Astrocyte (in vitro differentiated cells and primary cell): ENCODE data around the gene THSD7B.

Experiments
- EZH2 ChIP-seq: IDR thresholded peaks from 2 replicates; pipeline ENCODE4 v1.6.1; 2012; ENCODE audit warnings: mild to moderate bottlenecking, low read length, inconsistent platforms; ENCODE audit not compliant: insufficient read depth
- TF ChIP-seq, protein P1 (sequence below): IDR thresholded peaks from 2 replicates; pipeline ENCODE4 v1.5.1; 2011; ENCODE audit warnings: low read depth, mild to moderate bottlenecking, inconsistent platforms, low read length, moderate library complexity; ENCODE audit not compliant: insufficient read depth

DNA sequence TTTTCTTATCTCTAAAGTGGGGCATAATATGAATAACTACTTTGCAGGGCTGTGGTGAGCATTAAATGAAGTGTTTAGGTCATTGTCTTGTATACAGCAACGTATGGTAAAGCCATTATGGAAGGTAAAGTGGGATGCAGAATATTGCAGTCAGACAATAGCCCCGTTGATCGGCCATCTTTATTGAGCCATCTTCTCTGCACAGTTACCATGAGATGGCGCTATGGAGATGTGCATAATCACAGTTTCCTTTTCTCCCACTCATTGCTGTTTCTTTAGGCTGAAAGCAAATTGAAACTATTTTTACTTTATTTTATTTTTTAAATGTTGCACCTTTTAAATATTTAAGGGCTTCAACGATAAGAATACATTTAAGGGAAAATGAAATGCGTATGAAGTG is 108.9 kb downstream of the THSD7B start:
- TF ChIP-seq, protein P1, sequence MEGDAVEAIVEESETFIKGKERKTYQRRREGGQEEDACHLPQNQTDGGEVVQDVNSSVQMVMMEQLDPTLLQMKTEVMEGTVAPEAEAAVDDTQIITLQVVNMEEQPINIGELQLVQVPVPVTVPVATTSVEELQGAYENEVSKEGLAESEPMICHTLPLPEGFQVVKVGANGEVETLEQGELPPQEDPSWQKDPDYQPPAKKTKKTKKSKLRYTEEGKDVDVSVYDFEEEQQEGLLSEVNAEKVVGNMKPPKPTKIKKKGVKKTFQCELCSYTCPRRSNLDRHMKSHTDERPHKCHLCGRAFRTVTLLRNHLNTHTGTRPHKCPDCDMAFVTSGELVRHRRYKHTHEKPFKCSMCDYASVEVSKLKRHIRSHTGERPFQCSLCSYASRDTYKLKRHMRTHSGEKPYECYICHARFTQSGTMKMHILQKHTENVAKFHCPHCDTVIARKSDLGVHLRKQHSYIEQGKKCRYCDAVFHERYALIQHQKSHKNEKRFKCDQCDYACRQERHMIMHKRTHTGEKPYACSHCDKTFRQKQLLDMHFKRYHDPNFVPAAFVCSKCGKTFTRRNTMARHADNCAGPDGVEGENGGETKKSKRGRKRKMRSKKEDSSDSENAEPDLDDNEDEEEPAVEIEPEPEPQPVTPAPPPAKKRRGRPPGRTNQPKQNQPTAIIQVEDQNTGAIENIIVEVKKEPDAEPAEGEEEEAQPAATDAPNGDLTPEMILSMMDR: peak; percentile 24
- TF ChIP-seq EZH2: no peak
